GM23248 (cell line): ENCODE data around the gene SIGMAR1. TPM values are rescaled to one million over a fixed set of nuclear protein-coding genes. Genes with fewer than 3 reads are reported as not detected.

ENCODE experiments used
- DNase-seq: peaks from one replicate; pipeline ENCODE4 v3.0.0-alpha.2; 2015
- H2AFZ ChIP-seq: fragments of 200-600 bp; sonication (generic); 2 replicates; pipeline ENCODE4 v1.6.1; 2016; ENCODE audit warnings: antibody characterized with exemption
- H3F3A ChIP-seq: fragments of 200-600 bp; sonication (generic); 2 replicates; pipeline ENCODE4 v1.6.1; 2016; ENCODE audit warnings: mild to moderate bottlenecking, antibody characterized with exemption, mixed run types; ENCODE audit not compliant: insufficient read depth
- H3K27ac ChIP-seq: fragments of 200-600 bp; sonication (generic); 2 replicates; pipeline ENCODE4 v1.5.1; 2016; ENCODE audit warnings: mild to moderate bottlenecking
- H3K27me3 ChIP-seq: fragments of 200-600 bp; sonication (generic); replicated peaks from 2 replicates; pipeline ENCODE4 v1.6.1; 2016; ENCODE audit warnings: mild to moderate bottlenecking; ENCODE audit not compliant: insufficient read depth
- H3K36me3 ChIP-seq: fragments of 200-600 bp; sonication (generic); 2 replicates; pipeline ENCODE4 v1.6.1; 2016; ENCODE audit warnings: low read depth, mild to moderate bottlenecking
- H3K4me1 ChIP-seq: fragments of 200-600 bp; sonication (generic); 2 replicates; pipeline ENCODE4 v1.6.1; 2016; ENCODE audit warnings: mild to moderate bottlenecking; ENCODE audit not compliant: insufficient read depth
- H3K4me2 ChIP-seq: fragments of 200-600 bp; sonication (generic); one replicate; pipeline ENCODE4 v1.6.1; 2016; ENCODE audit warnings: mild to moderate bottlenecking; ENCODE audit not compliant: unreplicated experiment
- H3K4me3 ChIP-seq: fragments of 200-600 bp; sonication (generic); 2 replicates; pipeline ENCODE4 v1.5.1; 2016; ENCODE audit warnings: mild to moderate bottlenecking
- H3K79me2 ChIP-seq: fragments of 200-600 bp; sonication (generic); 2 replicates; pipeline ENCODE4 v1.6.1; 2016; ENCODE audit warnings: mild to moderate bottlenecking; ENCODE audit not compliant: insufficient read depth
- H3K9ac ChIP-seq: fragments of 200-600 bp; sonication (generic); 2 replicates; pipeline ENCODE4 v1.6.1; 2016; ENCODE audit warnings: mild to moderate bottlenecking
- H3K9me2 ChIP-seq: fragments of 200-600 bp; sonication (generic); 2 replicates; pipeline ENCODE4 v1.6.1; 2016; ENCODE audit warnings: mixed run types, mild to moderate bottlenecking, moderate library complexity; ENCODE audit not compliant: insufficient read depth
- H3K9me3 ChIP-seq: fragments of 200-600 bp; sonication (generic); one replicate; pipeline ENCODE4 v1.6.1; 2017; ENCODE audit warnings: low read depth
- H4K20me1 ChIP-seq: fragments of 200-600 bp; sonication (generic); 2 replicates; pipeline ENCODE4 v1.6.0; 2016; ENCODE audit not compliant: insufficient read depth
- EZH2 ChIP-seq: fragments of 200-600 bp; sonication (generic); IDR thresholded peaks from 2 replicates; pipeline ENCODE4 v1.6.1; 2018; ENCODE audit warnings: antibody characterized with exemption, mild to moderate bottlenecking; ENCODE audit not compliant: insufficient read depth, poor library complexity, severe bottlenecking
- EZH2phosphoT487 ChIP-seq: fragments of 200-600 bp; sonication (generic); IDR thresholded peaks from 2 replicates; pipeline ENCODE4 v1.6.1; 2018; ENCODE audit warnings: antibody characterized with exemption, moderate library complexity, mild to moderate bottlenecking, low read depth; ENCODE audit not compliant: insufficient read depth
- WGBS, 2 experiments: methylation state at CpG; one replicate each; pipeline ENCODE4 v1.1.6; 2015 to 2017; ENCODE audit warnings: low lambda C conversion rate in 2 of 2, low coverage in 1 of 2; ENCODE audit errors: missing lambda C conversion rate in 2 of 2; 5-methylcytosine and 5-hydroxymethylcytosine counted together
- in situ Hi-C: fragments of 300-500 bp; cut with MboI; formaldehyde crosslinking; loops from 2 replicates; pipeline ENCODE4 v1.15.0; 2020
- polyA plus RNA-seq: library from polyadenylated mRNA; unstranded; fragments of >200 nt; fragmentation: Nextera tagmentation; extraction: Ambion mirVana; gene quantifications from 2 replicates; pipeline ENCODE4 v1.2.1, GENCODE V29; 2016
- total RNA-seq: library from RNA; depleted of rRNA; stranded (reverse); fragments of >200 nt; shearing (Covaris generic); gene quantifications from 2 replicates; pipeline ENCODE4 v1.2.3, GENCODE V29; 2014

SIGMAR1 gene
- total and polyA plus RNA-seq, 2 experiments from 2014 or later = 138 to 142 TPM

DNA sequence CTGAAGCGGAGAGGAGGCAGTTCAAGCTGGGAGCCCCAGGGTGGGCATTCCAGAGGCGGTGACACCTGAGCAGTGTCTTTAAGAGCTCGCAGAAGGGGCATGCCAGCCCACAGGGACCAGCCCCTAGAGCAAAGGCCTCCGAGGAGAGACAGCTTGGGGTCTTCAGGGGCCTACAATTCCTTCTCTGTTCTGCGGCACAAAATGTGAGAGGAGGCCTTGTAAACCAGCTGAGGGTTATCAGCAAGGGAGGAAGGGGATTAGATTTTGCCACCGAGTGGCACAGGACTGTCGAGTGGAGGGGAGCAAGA is 505 bp upstream of the SIGMAR1 start:
- H3K27ac ChIP-seq = peak overlapping the region; percentile 48; the same call in 1 of the 2 replicates
- H3K4me3 ChIP-seq = peak overlapping the region; percentile 79
- peak overlapping the region; percentile 88 for H3K4me2 ChIP-seq
- H3K9ac ChIP-seq = peak overlapping the region; percentile 85
- peaks cover 9% of the 10 kb centered on the region for H3K4me1 ChIP-seq
- no peaks in the 10 kb centered on the region for H3K36me3 ChIP-seq
- H3K79me2 ChIP-seq = peaks cover 23% of the 10 kb centered on the region
- no peaks in the 10 kb centered on the region for H3K9me2 ChIP-seq
- no peak for DNase-seq
- peak overlapping the region; percentile 93 for H2AFZ ChIP-seq
- no peaks in the 10 kb centered on the region for H3K27me3 ChIP-seq
- no peak for TF ChIP-seq EZH2phosphoT487
- no peak for TF ChIP-seq EZH2
- 13 to 16% methylated on average over 7 of the region's 7 CpGs for WGBS, 2 experiments
- H4K20me1 ChIP-seq = no peaks in the 10 kb centered on the region
- H3F3A ChIP-seq = no peaks in the 10 kb centered on the region
- in situ Hi-C loops = no loop called here
- no peaks in the 10 kb centered on the region for H3K9me3 ChIP-seq

DNA sequence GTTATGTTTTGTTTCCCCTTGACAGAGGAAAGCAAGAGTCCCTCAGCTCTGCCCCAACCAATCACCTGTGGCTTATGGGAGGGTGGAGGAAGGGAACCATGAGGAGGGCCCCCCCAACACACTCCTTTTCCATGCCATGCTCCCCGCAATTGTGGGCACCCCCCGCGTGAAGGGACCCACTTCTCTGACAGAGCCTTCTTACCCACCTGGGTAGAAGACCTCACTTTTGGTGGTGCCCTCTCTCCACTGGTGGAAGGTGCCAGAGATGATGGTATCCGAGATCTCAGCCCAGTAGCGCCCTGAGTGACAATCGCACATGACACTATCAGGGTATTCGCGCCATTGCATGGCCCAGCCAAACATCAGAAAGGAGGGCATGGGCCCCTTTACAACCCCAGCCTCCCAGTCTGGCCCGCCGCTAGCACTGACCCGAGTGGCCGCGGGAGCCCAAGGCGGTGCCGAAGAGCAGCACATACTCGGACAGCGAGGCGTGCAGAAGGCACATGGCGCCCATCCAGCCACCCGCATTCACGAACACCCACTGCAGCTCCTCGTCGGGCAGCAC is 714 bp downstream of the SIGMAR1 start:
- H3K4me3 ChIP-seq = peak overlapping the region; percentile 79
- no peaks in the 10 kb centered on the region for H3K27me3 ChIP-seq
- no peaks in the 10 kb centered on the region for H3K9me3 ChIP-seq
- WGBS, 2 experiments = 3 to 6% methylated on average over 17 to 23 of the region's 23 CpGs
- no peaks in the 10 kb centered on the region for H3K9me2 ChIP-seq
- H3F3A ChIP-seq = no peaks in the 10 kb centered on the region
- peak overlapping the region; percentile 93 for H2AFZ ChIP-seq
- in situ Hi-C loops = no loop called here
- H3K79me2 ChIP-seq = peaks cover 23% of the 10 kb centered on the region
- peak overlapping the region; percentile 88 for H3K4me2 ChIP-seq
- H3K27ac ChIP-seq = peak overlapping the region; percentile 48
- H3K36me3 ChIP-seq = no peaks in the 10 kb centered on the region
- no peak for DNase-seq
- peak overlapping the region; percentile 85 for H3K9ac ChIP-seq
- H3K4me1 ChIP-seq = peaks cover 9% of the 10 kb centered on the region
- TF ChIP-seq EZH2phosphoT487 (no peak), EZH2 (no peak)
- no peaks in the 10 kb centered on the region for H4K20me1 ChIP-seq

DNA sequence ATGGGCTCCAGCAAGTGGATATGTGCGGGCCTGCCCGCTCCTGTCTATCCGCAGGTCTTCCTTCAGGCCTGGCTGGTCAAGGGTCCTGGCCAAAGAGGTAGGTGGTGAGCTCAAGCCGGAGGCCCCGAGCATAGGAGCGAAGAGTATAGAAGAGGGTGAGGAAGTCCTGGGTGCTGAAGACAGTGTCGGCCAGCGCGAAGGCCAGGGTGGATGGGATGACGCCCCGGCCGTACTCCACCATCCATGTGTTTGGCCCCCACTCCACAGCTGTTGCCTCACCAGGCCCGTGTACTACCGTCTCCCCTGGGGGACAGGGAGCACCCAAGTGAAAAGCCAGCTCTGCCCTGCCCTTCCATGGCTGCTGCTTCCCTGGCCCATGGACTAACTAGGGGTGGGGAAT is 2.0 kb downstream of the SIGMAR1 start:
- 0 out of 2 replicates have a peak, but pooled peaks cover 1% of the 10 kb centered on the region for H3K27me3 ChIP-seq
- no peak overlapping the region for H3K4me3 ChIP-seq
- 84 to 89% methylated on average over 14 of the region's 14 CpGs for WGBS, 2 experiments
- no peaks in the 10 kb centered on the region for H3K36me3 ChIP-seq
- DNase-seq = no peak
- peak overlapping the region; percentile 30 for H3K4me2 ChIP-seq
- no peak overlapping the region for H3K9ac ChIP-seq
- no peaks in the 10 kb centered on the region for H4K20me1 ChIP-seq
- H3K9me3 ChIP-seq = no peaks in the 10 kb centered on the region
- H3K27ac ChIP-seq = no peak overlapping the region
- TF ChIP-seq EZH2 (no peak), EZH2phosphoT487 (no peak)
- H2AFZ ChIP-seq = no peak overlapping the region
- H3K79me2 ChIP-seq = peaks cover 23% of the 10 kb centered on the region
- H3K4me1 ChIP-seq = peaks cover 9% of the 10 kb centered on the region
- no peaks in the 10 kb centered on the region for H3K9me2 ChIP-seq
- in situ Hi-C loops = no loop called here
- H3F3A ChIP-seq = peaks cover 7% of the 10 kb centered on the region; the same call in 1 of the 2 replicates

DNA sequence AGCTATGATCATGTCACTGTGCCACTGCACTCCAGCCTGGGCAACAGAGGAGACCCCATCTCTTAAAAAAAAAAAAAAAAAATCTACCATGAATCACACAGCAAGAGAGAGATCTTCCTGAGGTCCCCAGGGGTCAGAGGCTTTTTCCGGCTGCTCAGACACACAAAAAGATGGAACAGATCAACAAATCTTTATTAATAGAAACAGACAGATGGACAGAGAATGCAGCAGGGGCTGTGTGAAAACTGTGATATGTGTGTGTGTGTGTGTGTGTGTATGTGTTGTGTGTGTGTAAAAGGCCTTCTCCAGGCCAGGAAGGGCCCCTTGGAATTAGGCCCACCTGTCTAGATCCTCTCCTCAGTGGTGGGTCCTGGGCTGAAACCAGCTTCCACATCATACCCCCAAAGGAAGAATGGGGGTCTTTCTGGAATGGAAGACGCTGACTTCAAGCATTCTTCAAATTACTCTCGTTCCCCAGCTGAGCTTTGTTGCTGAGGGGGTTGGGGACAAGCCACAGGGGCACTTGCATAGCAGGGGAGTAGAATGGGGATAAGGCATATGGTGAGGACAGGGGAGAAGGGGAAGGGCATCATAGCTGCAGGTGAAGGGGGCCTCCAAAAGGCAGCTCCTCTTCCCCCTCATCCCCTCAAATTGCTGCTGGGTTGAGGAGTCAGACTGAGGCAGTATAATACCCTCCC is 2.9 kb downstream of the SIGMAR1 start:
- TF ChIP-seq EZH2 (no peak), EZH2phosphoT487 (no peak)
- DNase-seq = no peak
- in situ Hi-C loops = no loop called here
- Histone ChIP-seq H3K4me1 (peaks cover 9% of the 10 kb centered on the region), H3K4me2 (no peak overlapping the region), H2AFZ (no peak overlapping the region), H3F3A (peaks cover 7% of the 10 kb centered on the region; the same call in 1 of the 2 replicates), H3K36me3 (no peaks in the 10 kb centered on the region), H3K9me3 (no peaks in the 10 kb centered on the region), H4K20me1 (no peaks in the 10 kb centered on the region), H3K27ac (no peak overlapping the region), H3K9me2 (no peaks in the 10 kb centered on the region), H3K79me2 (peaks cover 23% of the 10 kb centered on the region), H3K4me3 (no peak overlapping the region), H3K27me3 (peaks cover 9% of the 10 kb centered on the region), H3K9ac (no peak overlapping the region)
- WGBS, 2 experiments = 52 to 61% methylated on average over 3 of the region's 3 CpGs
